Tibial nerve (tissue), 4 donors: Measurements from ENCODE around the gene MAPKAPK2.

Source experiments
- EP300 ChIP-seq, 2 donors: sonication (generic); formaldehyde crosslinking; IDR thresholded peaks; one replicate each; pipeline ENCODE4 v1.6.1; 2017; ENCODE audit warnings: antibody characterized with exemption in 2 of 2, mild to moderate bottlenecking in 1 of 2
- POLR2A ChIP-seq, 2 donors: fragments of 450-650 bp; IDR thresholded peaks; one replicate each; pipeline ENCODE4 v1.6.1; 2017; ENCODE audit warnings: antibody characterized with exemption in 2 of 2, mild to moderate bottlenecking in 2 of 2, moderate library complexity in 2 of 2
- TF ChIP-seq, protein P1 (sequence below), 5 experiments: fragments of 200-600 bp in 3 of 5; fragments of 450-650 bp in 2 of 5; sonication (generic) in 3 of 5; IDR thresholded peaks; one replicate each; pipeline ENCODE4 v1.5.1; 2016 to 2019; ENCODE audit warnings: antibody characterized with exemption in 5 of 5, mild to moderate bottlenecking in 3 of 5, moderate library complexity in 2 of 5

DNA sequence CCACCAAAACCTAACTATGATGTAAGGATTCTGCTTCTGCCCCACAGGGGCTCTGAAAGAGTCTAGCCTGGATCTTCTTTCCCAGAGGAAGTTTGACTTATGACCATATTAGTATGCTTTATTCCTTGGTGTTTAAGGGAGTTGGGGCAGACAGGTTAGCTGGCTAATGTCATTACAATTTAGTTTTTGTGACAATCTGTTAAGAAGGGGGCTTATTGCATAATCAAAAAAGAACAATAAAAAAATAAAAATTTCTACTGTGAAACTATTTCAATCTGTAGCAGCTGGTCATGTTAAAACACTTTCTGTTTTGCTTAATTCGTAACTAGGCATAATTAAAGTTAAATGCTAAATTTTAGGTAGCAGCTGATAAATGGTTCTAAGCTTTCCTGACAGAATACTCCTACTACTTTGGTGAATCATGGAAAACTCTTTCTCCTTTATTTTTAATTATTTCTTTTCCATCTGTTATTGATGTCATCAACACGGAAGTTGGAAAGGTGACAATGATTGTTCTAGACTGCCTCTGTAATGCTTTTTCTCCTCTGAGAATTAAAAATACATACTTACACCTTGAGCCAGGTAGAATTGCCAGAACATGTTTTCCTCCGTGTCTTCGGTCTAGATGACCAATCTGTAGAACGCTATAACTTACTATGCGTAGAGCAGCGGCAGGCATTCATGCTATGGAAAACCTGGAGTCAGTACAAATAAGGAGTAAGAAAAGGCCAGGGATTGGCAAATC lies 30.8 kb upstream of the MAPKAPK2 start:
- TF ChIP-seq POLR2A (IDR thresholded peaks at IDR 0.05) (no peak), EP300 (IDR thresholded peaks at IDR 0.05) (no peak)
- TF ChIP-seq, protein P1, sequence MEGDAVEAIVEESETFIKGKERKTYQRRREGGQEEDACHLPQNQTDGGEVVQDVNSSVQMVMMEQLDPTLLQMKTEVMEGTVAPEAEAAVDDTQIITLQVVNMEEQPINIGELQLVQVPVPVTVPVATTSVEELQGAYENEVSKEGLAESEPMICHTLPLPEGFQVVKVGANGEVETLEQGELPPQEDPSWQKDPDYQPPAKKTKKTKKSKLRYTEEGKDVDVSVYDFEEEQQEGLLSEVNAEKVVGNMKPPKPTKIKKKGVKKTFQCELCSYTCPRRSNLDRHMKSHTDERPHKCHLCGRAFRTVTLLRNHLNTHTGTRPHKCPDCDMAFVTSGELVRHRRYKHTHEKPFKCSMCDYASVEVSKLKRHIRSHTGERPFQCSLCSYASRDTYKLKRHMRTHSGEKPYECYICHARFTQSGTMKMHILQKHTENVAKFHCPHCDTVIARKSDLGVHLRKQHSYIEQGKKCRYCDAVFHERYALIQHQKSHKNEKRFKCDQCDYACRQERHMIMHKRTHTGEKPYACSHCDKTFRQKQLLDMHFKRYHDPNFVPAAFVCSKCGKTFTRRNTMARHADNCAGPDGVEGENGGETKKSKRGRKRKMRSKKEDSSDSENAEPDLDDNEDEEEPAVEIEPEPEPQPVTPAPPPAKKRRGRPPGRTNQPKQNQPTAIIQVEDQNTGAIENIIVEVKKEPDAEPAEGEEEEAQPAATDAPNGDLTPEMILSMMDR (IDR thresholded peaks at IDR 0.05), result no peak
